Hepatic stellate cell (primary cell): ENCODE data around the gene ABLIM1.

Experiments
- DNase-seq: peaks from one replicate; pipeline ENCODE4 v3.0.0; 2011; ENCODE audit warnings: low spot score

Gene ABLIM1

GRCh38 chr10:114489521-114490310 lies 168.4 kb downstream of the ABLIM1 start:
- DNase-seq: no peak

- no peak for DNase-seq
These were observed 170.1 kb downstream of the ABLIM1 start for GRCh38 chr10:114487815-114488536.

- no peak for DNase-seq
These were observed 170.9 kb downstream of the ABLIM1 start for GRCh38 chr10:114486938-114487814.

- DNase-seq: no peak
These were observed 172.2 kb downstream of the ABLIM1 start for GRCh38 chr10:114485696-114486400.

- no peak for DNase-seq
These were observed 174.5 kb downstream of the ABLIM1 start for GRCh38 chr10:114483575-114483974.

- DNase-seq: no peak
These were observed 175.4 kb downstream of the ABLIM1 start for GRCh38 chr10:114482480-114483304.

- no peak for DNase-seq
These were observed 177.0 kb downstream of the ABLIM1 start for GRCh38 chr10:114481055-114481454.

- no peak for DNase-seq
These were observed 178.2 kb downstream of the ABLIM1 start for GRCh38 chr10:114479836-114480235.

GRCh38 chr10:114479307-114479706 lies 178.8 kb downstream of the ABLIM1 start:
- no peak for DNase-seq

- DNase-seq: no peak
These were observed 179.8 kb downstream of the ABLIM1 start for GRCh38 chr10:114478281-114478680.

- no peak for DNase-seq
These were observed 180.8 kb downstream of the ABLIM1 start for GRCh38 chr10:114477285-114477684.

GRCh38 chr10:114474989-114475388 lies 183.1 kb downstream of the ABLIM1 start:
- no peak for DNase-seq

- DNase-seq: no peak
These were observed 184.3 kb downstream of the ABLIM1 start for GRCh38 chr10:114473776-114474175.

GRCh38 chr10:114472877-114473253 lies 185.2 kb downstream of the ABLIM1 start:
- no peak for DNase-seq

GRCh38 chr10:114471906-114472876 lies 185.9 kb downstream of the ABLIM1 start:
- no peak for DNase-seq

GRCh38 chr10:114470956-114471905 lies 186.8 kb downstream of the ABLIM1 start:
- peak; percentile 66 for DNase-seq

- no peak for DNase-seq
These were observed 187.7 kb downstream of the ABLIM1 start for GRCh38 chr10:114470361-114470760.

- peak; percentile 7 for DNase-seq
These were observed 199.1 kb downstream of the ABLIM1 start for GRCh38 chr10:114458955-114459354.
